H1 (cell line): ENCODE data around the gene SORBS1. TPM values are rescaled to one million over a fixed set of nuclear protein-coding genes. Genes with fewer than 3 reads are reported as not detected.

Experiments used
- CTCF ChIA-PET: fragments of 300-600 bp; sonication (Branson Sonifier 250); formaldehyde crosslinking; loops from one replicate; lab custom pipeline; 2021; ENCODE audit not compliant: partially characterized antibody; lab: Charles Lee
- POLR2A ChIA-PET: fragments of 300-600 bp; sonication (Branson Sonifier 250); formaldehyde crosslinking; loops from one replicate; lab custom pipeline; 2021; ENCODE audit warnings: inconsistent platforms; ENCODE audit not compliant: partially characterized antibody; lab: Charles Lee
- DNase-seq, 2 experiments: peaks; one replicate each; pipeline versions ENCODE4 v3.0.0 to v3.0.0-alpha.2; 2010 to 2022; ENCODE audit warnings: low spot score in 2 of 2, low read depth in 1 of 2, mixed read lengths in 1 of 2
- FAIRE-seq: peaks from 2 replicates; lab custom pipeline; 2011; peaks lifted over from hg19 to GRCh38; lab: Jason Lieb, UNC
- H2AFZ ChIP-seq: 2 replicates; pipeline ENCODE4 v1.8.1; 2012; ENCODE audit warnings: low read length, inconsistent platforms
- H2AK5ac ChIP-seq: 2 replicates; pipeline ENCODE4 v1.6.1; 2013; ENCODE audit warnings: low read depth, low read length
- H2BK120ac ChIP-seq: replicated peaks from 2 replicates; pipeline ENCODE3; 2013; ENCODE audit warnings: low read depth, low read length, inconsistent platforms
- H2BK12ac ChIP-seq: 2 replicates; pipeline ENCODE4 v1.6.1; 2013; ENCODE audit warnings: low read depth, low read length
- H2BK15ac ChIP-seq: 2 replicates; pipeline ENCODE4 v1.6.1; 2013; ENCODE audit warnings: low read length
- H2BK20ac ChIP-seq: 2 replicates; pipeline ENCODE4 v1.6.1; 2013; ENCODE audit warnings: low read length
- H2BK5ac ChIP-seq: 2 replicates; pipeline ENCODE4 v1.6.1; 2013; ENCODE audit warnings: low read depth, low read length
- H3K14ac ChIP-seq: 2 replicates; pipeline ENCODE4 v1.6.1; 2013; ENCODE audit warnings: inconsistent platforms; ENCODE audit not compliant: insufficient read length
- H3K18ac ChIP-seq: 2 replicates; pipeline ENCODE4 v1.6.1; 2013; ENCODE audit warnings: low read length; ENCODE audit errors: extremely low read depth
- H3K23ac ChIP-seq: 2 replicates; pipeline ENCODE4 v1.6.1; 2013; ENCODE audit warnings: inconsistent platforms; ENCODE audit not compliant: insufficient read length
- H3K23me2 ChIP-seq: 2 replicates; pipeline ENCODE4 v1.6.1; 2013; ENCODE audit warnings: low read depth, low read length
- H3K27ac ChIP-seq: 2 replicates; pipeline ENCODE4 v1.6.1; 2011; ENCODE audit warnings: low read depth, low read length, inconsistent platforms
- H3K27me3 ChIP-seq, 4 experiments: replicated peaks in 1 of 4; 1 replicate in 1 of 4; 2 replicates in 3 of 4; pipeline versions ENCODE4 v1.6.1 to v1.8.1; 2011 to 2013; ENCODE audit warnings: low read length in 3 of 4, mild to moderate bottlenecking in 3 of 4, inconsistent platforms in 2 of 4, mixed read lengths in 2 of 4, moderate library complexity in 1 of 4; ENCODE audit not compliant: control insufficient read depth in 3 of 4, insufficient read depth in 3 of 4; ENCODE audit errors: extremely low read depth in 1 of 4
- H3K36me3 ChIP-seq, 4 experiments: 2 replicates each; pipeline versions ENCODE4 v1.6.1 to v1.8.1; 2011 to 2013; ENCODE audit warnings: mild to moderate bottlenecking in 4 of 4, low read length in 3 of 4, moderate library complexity in 2 of 4, control low read depth in 1 of 4, inconsistent platforms in 1 of 4; ENCODE audit not compliant: insufficient read depth in 4 of 4, control insufficient read depth in 2 of 4
- H3K4ac ChIP-seq: replicated peaks from 2 replicates; pipeline ENCODE3; 2013; ENCODE audit warnings: low read length, low read depth, mixed read lengths, inconsistent platforms; ENCODE audit not compliant: insufficient read length
- H3K4me1 ChIP-seq, 4 experiments: replicated peaks in 1 of 4; 1 replicate in 1 of 4; 2 replicates in 3 of 4; pipeline versions ENCODE4 v1.6.1 to v1.8.1; 2011 to 2013; ENCODE audit warnings: low read length in 3 of 4, inconsistent platforms in 2 of 4, mixed read lengths in 1 of 4; ENCODE audit not compliant: insufficient read depth in 4 of 4, control insufficient read depth in 3 of 4
- H3K4me2 ChIP-seq, 2 experiments: 2 replicates each; pipeline versions ENCODE4 v1.6.1 to v1.8.1; 2011 to 2013; ENCODE audit warnings: low read depth in 2 of 2, low read length in 2 of 2, control low read depth in 1 of 2, inconsistent platforms in 1 of 2, mild to moderate bottlenecking in 1 of 2; ENCODE audit not compliant: insufficient read depth in 1 of 2
- H3K4me3 ChIP-seq, 4 experiments: fragments of 200-600, 300-600 bp in 1 of 4; sonication (generic), shearing (Covaris generic), sonication (Bioruptor Twin) in 1 of 4; 2 replicates each; pipeline versions ENCODE4 v1.5.1 to v1.8.1; 2011 to 2016; ENCODE audit warnings: low read length in 4 of 4, low read depth in 3 of 4, control low read depth in 2 of 4, inconsistent platforms in 2 of 4, mild to moderate bottlenecking in 2 of 4, mixed read lengths in 1 of 4, moderate library complexity in 1 of 4; ENCODE audit not compliant: insufficient read depth in 2 of 4; ENCODE audit errors: extremely low read depth in 1 of 4
- H3K56ac ChIP-seq: replicated peaks from 2 replicates; pipeline ENCODE3; 2013; ENCODE audit warnings: low read depth, mild to moderate bottlenecking, mixed read lengths, low read length, inconsistent platforms; ENCODE audit not compliant: insufficient read length
- H3K79me1 ChIP-seq: 2 replicates; pipeline ENCODE4 v1.6.1; 2013; ENCODE audit warnings: low read depth, low read length, control low read depth
- H3K79me2 ChIP-seq, 2 experiments: 2 replicates each; pipeline versions ENCODE4 v1.6.1 to v1.8.1; 2012 to 2013; ENCODE audit warnings: low read length in 2 of 2, mild to moderate bottlenecking in 2 of 2, inconsistent platforms in 1 of 2; ENCODE audit not compliant: insufficient read depth in 2 of 2, control insufficient read depth in 1 of 2
- H3K9ac ChIP-seq, 4 experiments: replicated peaks in 1 of 4; 1 replicate in 1 of 4; 2 replicates in 3 of 4; pipeline versions ENCODE4 v1.6.1 to v1.8.1; 2011 to 2013; ENCODE audit warnings: low read depth in 3 of 4, low read length in 3 of 4, control low read depth in 2 of 4, mild to moderate bottlenecking in 2 of 4, moderate library complexity in 2 of 4, inconsistent platforms in 1 of 4; ENCODE audit errors: extremely low read depth in 1 of 4
- H3K9me3 ChIP-seq, 2 experiments: 2 replicates each; pipeline versions ENCODE4 v1.6.1 to v1.8.1; 2012 to 2013; ENCODE audit warnings: mild to moderate bottlenecking in 2 of 2, moderate library complexity in 2 of 2, control low read depth in 1 of 2, inconsistent platforms in 1 of 2, low read depth in 1 of 2, low read length in 1 of 2, mixed read lengths in 1 of 2; ENCODE audit not compliant: insufficient read depth in 2 of 2
- H4K20me1 ChIP-seq, 2 experiments: replicated peaks in 1 of 2; 2 replicates each; pipeline versions ENCODE3 to v1.8.1; 2011 to 2013; ENCODE audit warnings: inconsistent platforms in 2 of 2, low read length in 2 of 2, mild to moderate bottlenecking in 1 of 2; ENCODE audit not compliant: insufficient read depth in 2 of 2, control insufficient read depth in 1 of 2
- H4K5ac ChIP-seq: 2 replicates; pipeline ENCODE4 v1.6.1; 2013; ENCODE audit warnings: low read length, low read depth, mixed read lengths, inconsistent platforms; ENCODE audit not compliant: insufficient read length
- H4K8ac ChIP-seq: 2 replicates; pipeline ENCODE4 v1.8.0; 2013; ENCODE audit warnings: mild to moderate bottlenecking, moderate library complexity, low read length, inconsistent platforms; ENCODE audit not compliant: insufficient read depth; ENCODE audit errors: extremely low read depth
- H4K91ac ChIP-seq: replicated peaks from 2 replicates; pipeline ENCODE3; 2013; ENCODE audit warnings: low read length, mixed read lengths, inconsistent platforms; ENCODE audit not compliant: insufficient read length
- CTBP2 ChIP-seq: IDR thresholded peaks from 2 replicates; pipeline ENCODE4 v1.7.0; 2011; ENCODE audit warnings: borderline replicate concordance, mild to moderate bottlenecking, moderate library complexity, mixed read lengths, low read length; ENCODE audit not compliant: insufficient read depth, insufficient read length
- HDAC2 ChIP-seq, 2 experiments: fragments of 300-600 bp in 1 of 2; sonication (generic) in 1 of 2; IDR thresholded peaks; 2 replicates each; pipeline ENCODE4 v1.6.1; 2011 to 2012; ENCODE audit warnings: low read depth in 2 of 2, low read length in 2 of 2, mild to moderate bottlenecking in 2 of 2, moderate library complexity in 2 of 2, borderline replicate concordance in 1 of 2, inconsistent platforms in 1 of 2
- KDM4A ChIP-seq: IDR thresholded peaks from one replicate; pipeline ENCODE4 v1.7.1; 2012; ENCODE audit warnings: low read depth, mild to moderate bottlenecking, moderate library complexity, low read length, inconsistent platforms; ENCODE audit not compliant: severe bottlenecking
- POLR2A ChIP-seq, 2 experiments: IDR thresholded peaks; 1 replicate in 1 of 2; 2 replicates in 1 of 2; pipeline ENCODE4 v1.6.1; 2011; ENCODE audit warnings: low read depth in 2 of 2, low read length in 2 of 2, mild to moderate bottlenecking in 2 of 2; ENCODE audit errors: control extremely low read depth in 1 of 2
- RAD21 ChIP-seq, 2 experiments: IDR thresholded peaks in 1 of 2; conservative IDR thresholded peaks in 1 of 2; 2 replicates each; pipeline ENCODE4 v1.6.1; 2011; ENCODE audit warnings: low read depth in 2 of 2, low read length in 2 of 2, improper control_type of control experiment in 1 of 2, inconsistent platforms in 1 of 2, mild to moderate bottlenecking in 1 of 2, moderate library complexity in 1 of 2
- SAP30 ChIP-seq: fragments of 300-600 bp; sonication (generic); IDR thresholded peaks from 2 replicates; pipeline ENCODE4 v1.7.1; 2012; ENCODE audit warnings: low read length, moderate library complexity, mild to moderate bottlenecking, inconsistent platforms; ENCODE audit not compliant: insufficient read depth, insufficient replicate concordance
- SIN3A ChIP-seq, 2 experiments: IDR thresholded peaks in 1 of 2; conservative IDR thresholded peaks in 1 of 2; 2 replicates each; pipeline ENCODE4 v1.6.1; 2011 to 2012; ENCODE audit warnings: low read length in 2 of 2, improper control_type of control experiment in 1 of 2, low read depth in 1 of 2, mild to moderate bottlenecking in 1 of 2
- TAF7 ChIP-seq: optimal IDR thresholded peaks from 2 replicates; pipeline ENCODE3; 2011; ENCODE audit warnings: low read depth, mild to moderate bottlenecking, inconsistent platforms, low read length, moderate library complexity, borderline replicate concordance
- TEAD4 ChIP-seq: IDR thresholded peaks from 2 replicates; pipeline ENCODE4 v1.6.1; 2012; ENCODE audit warnings: low read depth, low read length, inconsistent platforms, mixed read lengths
- ZNF274 ChIP-seq: IDR thresholded peaks from 2 replicates; pipeline ENCODE4 v1.7.0; 2012; ENCODE audit warnings: low read length, borderline replicate concordance; ENCODE audit errors: extremely low read depth
- WGBS, 2 experiments: shearing (Covaris generic) in 1 of 2; methylation state at CpG; one replicate each; pipeline versions ENCODE4 v1.1.6 to v1.1.7; 2013 to 2015; ENCODE audit warnings: low lambda C conversion rate in 2 of 2, mixed read lengths in 2 of 2, inconsistent platforms in 1 of 2, low coverage in 1 of 2, missing lambda C conversion rate in 1 of 2; ENCODE audit not compliant: insufficient replicate concordance in 2 of 2, insufficient coverage in 1 of 2, insufficient read length in 1 of 2; ENCODE audit errors: extremely low coverage in 1 of 2, missing lambda C conversion rate in 1 of 2; 5-methylcytosine and 5-hydroxymethylcytosine counted together
- polyA plus RNA-seq, 7 experiments: library from polyadenylated mRNA; depleted of rRNA in 3 of 7; stranded (reverse) in 5 of 7; unstranded in 2 of 7; fragments of >200 nt in 5 of 7; fragments of 200-250 nt in 2 of 7; gene quantifications; 1 replicate in 5 of 7; 2 replicates in 1 of 7; 4 replicates in 1 of 7; pipeline versions ENCODE4 v1.2.1 to v1.2.3, GENCODE V29; 2011 to 2013; ENCODE audit warnings: missing spikeins in 2 of 7, mixed read lengths in 2 of 7
- total RNA-seq: library from RNA; stranded (reverse); fragmentation: NEBNext Ultra II Directional; extraction: Animal tissue kit (Norgen Biotek cat#: 25700); gene quantifications from 2 replicates; pipeline ENCODE4 v1.2.1, GENCODE V29; 2021

Gene SORBS1
- total and polyA plus RNA-seq, 2 of the 8 experiments (the other 6 are each of a cell fraction or from before 2014, with no cell fraction given): 16.0 to 35.0 TPM

DNA sequence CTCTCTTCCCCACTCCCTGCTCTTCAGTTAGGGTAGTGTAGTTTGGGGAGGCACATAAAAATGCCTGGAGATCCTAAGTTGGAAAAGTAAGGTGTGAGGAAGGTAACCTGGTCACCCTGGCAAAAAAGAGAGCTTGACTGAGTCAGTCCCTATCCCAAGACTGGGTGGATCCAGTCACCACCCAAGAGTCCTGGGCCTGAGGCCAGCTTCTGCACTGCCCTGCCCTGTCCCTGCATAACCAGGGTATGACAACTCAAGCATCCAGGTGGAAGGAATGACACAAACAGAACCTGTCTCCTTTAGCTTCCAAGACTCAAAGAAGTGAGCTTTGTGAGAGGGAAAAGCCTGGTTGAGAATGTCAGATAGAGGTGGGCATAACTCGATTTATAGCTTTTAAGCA, 26.9 kb upstream of the SORBS1 start:
- H2BK12ac ChIP-seq: no peak overlapping the region
- no peak for DNase-seq
- H4K5ac ChIP-seq: no peak overlapping the region
- H3K56ac ChIP-seq: no peak overlapping the region
- no peak overlapping the region for H3K4me2 ChIP-seq
- no peak overlapping the region for H2BK20ac ChIP-seq
- H2BK15ac ChIP-seq: no peak overlapping the region
- no peaks in the 10 kb centered on the region for H3K27me3 ChIP-seq
- no peak overlapping the region for H2BK5ac ChIP-seq
- no peaks in the 10 kb centered on the region for H3K79me2 ChIP-seq
- TF ChIP-seq TAF7 (no peak), CTBP2 (no peak), KDM4A (no peak), TEAD4 (no peak), HDAC2 (IDR thresholded peaks at IDR 0.05; ENCODE audit: borderline replicate concordance in 1 of 2, low read depth in 2 of 2, low read length in 2 of 2) (no peak), ZNF274 (no peak), POLR2A (IDR thresholded peaks at IDR 0.05; ENCODE audit: control extremely low read depth in 1 of 2, low read depth in 2 of 2, low read length in 2 of 2) (no peak), SIN3A (conservative IDR thresholded peaks at IDR 0.05 in 1 of 2, IDR thresholded peaks at IDR 0.05 in 1 of 2; ENCODE audit: low read depth in 1 of 2, low read length in 2 of 2) (no peak), RAD21 (IDR thresholded peaks at IDR 0.05 in 1 of 2, conservative IDR thresholded peaks at IDR 0.05 in 1 of 2; ENCODE audit: low read depth in 2 of 2, low read length in 2 of 2) (no peak), SAP30 (no peak)
- H4K91ac ChIP-seq: no peak overlapping the region
- no peaks in the 10 kb centered on the region for H3K36me3 ChIP-seq
- no peaks in the 10 kb centered on the region for H3K9me3 ChIP-seq
- H3K4me3 ChIP-seq: no peak overlapping the region
- 80% methylated on average over 1 of the region's 1 CpG; no CpG with 5 or more reads in 1 of the 2 experiments for WGBS, 2 experiments
- H3K9ac ChIP-seq: no peak overlapping the region
- ChIA-PET CTCF (interaction anchor here (1.2 to 6.3 kb wide), 5 partner anchors 12 to 345 kb away, joined by 3 to 45 read pairs (median 8); no protein-coding TSS in a partner anchor), POLR2A (interaction anchor here (0.9 kb wide), 1 partner anchor 17 kb away, joined by 3 read pairs; no protein-coding TSS in a partner anchor)
- H3K18ac ChIP-seq: no peak overlapping the region
- no peak overlapping the region for H3K14ac ChIP-seq
- no peaks in the 10 kb centered on the region for H3K79me1 ChIP-seq
- H2BK120ac ChIP-seq: no peak overlapping the region
- no peak overlapping the region for H2AFZ ChIP-seq
- H3K23ac ChIP-seq: no peak overlapping the region
- H3K27ac ChIP-seq: no peak overlapping the region
- H3K23me2 ChIP-seq: no peaks in the 10 kb centered on the region
- no peak overlapping the region for H2AK5ac ChIP-seq
- H3K4me1 ChIP-seq: no peaks in the 10 kb centered on the region
- H4K20me1 ChIP-seq: no peaks in the 10 kb centered on the region
- no peak overlapping the region for H4K8ac ChIP-seq
- FAIRE-seq: no peak
- no peak overlapping the region for H3K4ac ChIP-seq
